Measurements from ENCODE around the gene PRKCA.
A peak's percentile ranks its signal among the peaks of the same experiment; 100 is the strongest.

PRKCA gene

GRCh38 chr17:66272811-66273585 lies 29.4 kb upstream of the PRKCA start:
- no peaks in the 10 kb centered on the region for H3K36me3 ChIP-seq (ENCODE audit: control insufficient read depth in 2 of 2, insufficient read depth in 2 of 2, low read length in 2 of 2)
- no peaks in the 10 kb centered on the region for H3K9me3 ChIP-seq (ENCODE audit: control insufficient read depth in 2 of 2, low read length in 2 of 2)
- no peak overlapping the region for H3K27ac ChIP-seq (ENCODE audit: low read length)
- H3K27me3 ChIP-seq (ENCODE audit: control insufficient read depth in 1 of 2, insufficient read depth in 2 of 2, low read length in 2 of 2) = no peaks in the 10 kb centered on the region
- H3K4me3 ChIP-seq (ENCODE audit: low read length in 2 of 2) = peak overlapping the region in 1 of 2 donors; percentile 40
- H3K9ac ChIP-seq (ENCODE audit: low read length in 2 of 2) = no peak overlapping the region
- H3K4me1 ChIP-seq (ENCODE audit: control insufficient read depth, insufficient read depth, low read length) = peaks cover 10% of the 10 kb centered on the region

- H3K9me3 ChIP-seq (ENCODE audit: control insufficient read depth in 2 of 2, low read length in 2 of 2) = no peaks in the 10 kb centered on the region
Observed at GRCh38 chr17:66273586-66273848, 28.9 kb upstream of the PRKCA start.

GRCh38 chr17:66275651-66276050 lies 26.8 kb upstream of the PRKCA start:
- peaks cover 10% of the 10 kb centered on the region for H3K4me1 ChIP-seq (ENCODE audit: control insufficient read depth, insufficient read depth, low read length)
- H3K36me3 ChIP-seq (ENCODE audit: control insufficient read depth in 2 of 2, insufficient read depth in 2 of 2, low read length in 2 of 2) = no peaks in the 10 kb centered on the region

More at GRCh38 chr17:66273586-66273848, 28.9 kb upstream of the PRKCA start:
- Histone ChIP-seq H3K27me3 (ENCODE audit: control insufficient read depth in 1 of 2, insufficient read depth in 2 of 2, low read length in 2 of 2) (no peaks in the 10 kb centered on the region), H3K4me3 (ENCODE audit: low read length in 2 of 2) (no peak overlapping the region), H3K9ac (ENCODE audit: low read length in 2 of 2) (no peak overlapping the region), H3K36me3 (ENCODE audit: control insufficient read depth in 2 of 2, insufficient read depth in 2 of 2, low read length in 2 of 2) (no peaks in the 10 kb centered on the region), H3K4me1 (ENCODE audit: control insufficient read depth, insufficient read depth, low read length) (peaks cover 10% of the 10 kb centered on the region), H3K27ac (ENCODE audit: low read length) (no peak overlapping the region)

GRCh38 chr17:66276328-66276937 lies 26.0 kb upstream of the PRKCA start:
- Histone ChIP-seq H3K9ac (ENCODE audit: low read length in 2 of 2) (no peak overlapping the region), H3K9me3 (ENCODE audit: control insufficient read depth in 2 of 2, low read length in 2 of 2) (no peaks in the 10 kb centered on the region), H3K4me1 (ENCODE audit: control insufficient read depth, insufficient read depth, low read length) (peaks cover 10% of the 10 kb centered on the region), H3K36me3 (ENCODE audit: control insufficient read depth in 2 of 2, insufficient read depth in 2 of 2, low read length in 2 of 2) (no peaks in the 10 kb centered on the region), H3K4me3 (ENCODE audit: low read length in 2 of 2) (no peak overlapping the region), H3K27ac (ENCODE audit: low read length) (no peak overlapping the region), H3K27me3 (ENCODE audit: control insufficient read depth in 1 of 2, insufficient read depth in 2 of 2, low read length in 2 of 2) (no peaks in the 10 kb centered on the region)

More at GRCh38 chr17:66275651-66276050, 26.8 kb upstream of the PRKCA start:
- no peaks in the 10 kb centered on the region for H3K27me3 ChIP-seq (ENCODE audit: control insufficient read depth in 1 of 2, insufficient read depth in 2 of 2, low read length in 2 of 2)
- H3K27ac ChIP-seq (ENCODE audit: low read length) = no peak overlapping the region
- no peak overlapping the region for H3K4me3 ChIP-seq (ENCODE audit: low read length in 2 of 2)
- H3K9ac ChIP-seq (ENCODE audit: low read length in 2 of 2) = no peak overlapping the region
- H3K9me3 ChIP-seq (ENCODE audit: control insufficient read depth in 2 of 2, low read length in 2 of 2) = no peaks in the 10 kb centered on the region

- Histone ChIP-seq H3K27ac (ENCODE audit: low read length) (no peak overlapping the region), H3K4me1 (ENCODE audit: control insufficient read depth, insufficient read depth, low read length) (peaks cover 10% of the 10 kb centered on the region), H3K9me3 (ENCODE audit: control insufficient read depth in 2 of 2, low read length in 2 of 2) (no peaks in the 10 kb centered on the region), H3K36me3 (ENCODE audit: control insufficient read depth in 2 of 2, insufficient read depth in 2 of 2, low read length in 2 of 2) (no peaks in the 10 kb centered on the region), H3K9ac (ENCODE audit: low read length in 2 of 2) (no peak overlapping the region), H3K4me3 (ENCODE audit: low read length in 2 of 2) (no peak overlapping the region), H3K27me3 (ENCODE audit: control insufficient read depth in 1 of 2, insufficient read depth in 2 of 2, low read length in 2 of 2) (no peaks in the 10 kb centered on the region)
Observed at GRCh38 chr17:66277191-66277590, 25.2 kb upstream of the PRKCA start.

GRCh38 chr17:66281661-66282369 lies 20.6 kb upstream of the PRKCA start:
- H3K27me3 ChIP-seq (ENCODE audit: control insufficient read depth in 1 of 2, insufficient read depth in 2 of 2, low read length in 2 of 2) = no peaks in the 10 kb centered on the region
- no peak overlapping the region for H3K4me3 ChIP-seq (ENCODE audit: low read length in 2 of 2)
- no peaks in the 10 kb centered on the region for H3K9me3 ChIP-seq (ENCODE audit: control insufficient read depth in 2 of 2, low read length in 2 of 2)
- H3K36me3 ChIP-seq (ENCODE audit: control insufficient read depth in 2 of 2, insufficient read depth in 2 of 2, low read length in 2 of 2) = no peaks in the 10 kb centered on the region
- H3K4me1 ChIP-seq (ENCODE audit: control insufficient read depth, insufficient read depth, low read length) = no peaks in the 10 kb centered on the region
- no peak overlapping the region for H3K9ac ChIP-seq (ENCODE audit: low read length in 2 of 2)
- no peak overlapping the region for H3K27ac ChIP-seq (ENCODE audit: low read length)

- Histone ChIP-seq H3K27ac (ENCODE audit: low read length) (no peak overlapping the region), H3K27me3 (ENCODE audit: control insufficient read depth in 1 of 2, insufficient read depth in 2 of 2, low read length in 2 of 2) (no peaks in the 10 kb centered on the region), H3K9ac (ENCODE audit: low read length in 2 of 2) (no peak overlapping the region), H3K36me3 (ENCODE audit: control insufficient read depth in 2 of 2, insufficient read depth in 2 of 2, low read length in 2 of 2) (no peaks in the 10 kb centered on the region), H3K9me3 (ENCODE audit: control insufficient read depth in 2 of 2, low read length in 2 of 2) (no peaks in the 10 kb centered on the region), H3K4me3 (ENCODE audit: low read length in 2 of 2) (no peak overlapping the region), H3K4me1 (ENCODE audit: control insufficient read depth, insufficient read depth, low read length) (no peaks in the 10 kb centered on the region)
Observed at GRCh38 chr17:66283296-66283934, 19.0 kb upstream of the PRKCA start.

- Histone ChIP-seq H3K9me3 (ENCODE audit: control insufficient read depth in 2 of 2, low read length in 2 of 2) (no peaks in the 10 kb centered on the region), H3K9ac (ENCODE audit: low read length in 2 of 2) (no peak overlapping the region)
Observed at GRCh38 chr17:66283971-66284370, 18.4 kb upstream of the PRKCA start.

GRCh38 chr17:66285149-66285548 lies 17.3 kb upstream of the PRKCA start:
- Histone ChIP-seq H3K4me1 (ENCODE audit: control insufficient read depth, insufficient read depth, low read length) (no peaks in the 10 kb centered on the region), H3K27ac (ENCODE audit: low read length) (no peak overlapping the region), H3K36me3 (ENCODE audit: control insufficient read depth in 2 of 2, insufficient read depth in 2 of 2, low read length in 2 of 2) (no peaks in the 10 kb centered on the region), H3K27me3 (ENCODE audit: control insufficient read depth in 1 of 2, insufficient read depth in 2 of 2, low read length in 2 of 2) (no peaks in the 10 kb centered on the region), H3K4me3 (ENCODE audit: low read length in 2 of 2) (no peak overlapping the region), H3K9me3 (ENCODE audit: control insufficient read depth in 2 of 2, low read length in 2 of 2) (no peaks in the 10 kb centered on the region), H3K9ac (ENCODE audit: low read length in 2 of 2) (no peak overlapping the region)

More at GRCh38 chr17:66283971-66284370, 18.4 kb upstream of the PRKCA start:
- Histone ChIP-seq H3K27me3 (ENCODE audit: control insufficient read depth in 1 of 2, insufficient read depth in 2 of 2, low read length in 2 of 2) (no peaks in the 10 kb centered on the region), H3K4me1 (ENCODE audit: control insufficient read depth, insufficient read depth, low read length) (no peaks in the 10 kb centered on the region), H3K4me3 (ENCODE audit: low read length in 2 of 2) (no peak overlapping the region), H3K36me3 (ENCODE audit: control insufficient read depth in 2 of 2, insufficient read depth in 2 of 2, low read length in 2 of 2) (no peaks in the 10 kb centered on the region), H3K27ac (ENCODE audit: low read length) (no peak overlapping the region)

- no peaks in the 10 kb centered on the region for H3K27me3 ChIP-seq (ENCODE audit: control insufficient read depth in 1 of 2, insufficient read depth in 2 of 2, low read length in 2 of 2)
- no peaks in the 10 kb centered on the region for H3K36me3 ChIP-seq (ENCODE audit: control insufficient read depth in 2 of 2, insufficient read depth in 2 of 2, low read length in 2 of 2)
- H3K27ac ChIP-seq (ENCODE audit: low read length) = no peak overlapping the region
- no peak overlapping the region for H3K9ac ChIP-seq (ENCODE audit: low read length in 2 of 2)
- H3K4me1 ChIP-seq (ENCODE audit: control insufficient read depth, insufficient read depth, low read length) = no peaks in the 10 kb centered on the region
- H3K4me3 ChIP-seq (ENCODE audit: low read length in 2 of 2) = no peak overlapping the region
- H3K9me3 ChIP-seq (ENCODE audit: control insufficient read depth in 2 of 2, low read length in 2 of 2) = no peaks in the 10 kb centered on the region
Observed at GRCh38 chr17:66287911-66288310, 14.5 kb upstream of the PRKCA start.
